Measurements from ENCODE around the gene ENPP3. TPM values are rescaled to one million over a fixed set of nuclear protein-coding genes. Genes with fewer than 3 reads are reported as not detected.

Gene ENPP3
- total RNA-seq, 1 experiment from 2014 or later: 0.15 TPM

- Mint-ChIP-seq H3K4me3 (no peak overlapping the region), H3K4me1 (peaks cover 9 to 10% of the 10 kb centered on the region in 2 experiments), H3K27me3 (ENCODE audit: low read depth) (no peaks in the 10 kb centered on the region; the same call in none of the 2 replicates), H3K9me3 (peaks cover 7 to 8% of the 10 kb centered on the region in 2 experiments; a peak in 3 of 5 replicates), H3K27ac (no peak overlapping the region), H3K36me3 (ENCODE audit: insufficient read depth in 1 of 3, low read depth in 3 of 3) (peaks cover 0 to 2% (median 0%) of the 10 kb centered on the region in 3 experiments; a peak in 3 of 7 replicates)
- no peak for TF ChIP-seq CTCF (conservative IDR thresholded peaks at IDR 0.05)
- Histone ChIP-seq H3K4me2 (ENCODE audit: insufficient read depth, insufficient read length, low read length) (no peak overlapping the region), H3K23me2 (ENCODE audit: insufficient read length, low read depth, low read length, poor library complexity, severe bottlenecking) (no peaks in the 10 kb centered on the region), H3K79me2 (ENCODE audit: insufficient read depth, low read length) (no peaks in the 10 kb centered on the region), H2BK12ac (ENCODE audit: insufficient read length, low read depth, low read length) (no peak overlapping the region), H3K79me1 (ENCODE audit: insufficient read depth, low read depth, low read length, poor library complexity, severe bottlenecking) (no peaks in the 10 kb centered on the region), H3K56ac (ENCODE audit: insufficient read length, low read depth, low read length) (no peak overlapping the region), H2AFZ (ENCODE audit: low read length) (no peak overlapping the region), H3K27ac (ENCODE audit: insufficient read length, low read depth, low read length) (no peak overlapping the region), H4K5ac (ENCODE audit: insufficient read length, low read depth, low read length) (no peak overlapping the region), H3K14ac (ENCODE audit: insufficient read depth, low read length) (no peak overlapping the region), H2BK5ac (ENCODE audit: insufficient read length, low read length) (no peak overlapping the region), H2BK20ac (ENCODE audit: low read depth, low read length, poor library complexity, severe bottlenecking) (no peak overlapping the region), H3K9ac (ENCODE audit: extremely low read depth, insufficient read length, low read length) (no peak overlapping the region), H4K8ac (replicated peaks; ENCODE audit: insufficient read length, low read depth, low read length) (no peak overlapping the region), H3K27me3 (ENCODE audit: insufficient read depth, low read length) (no peaks in the 10 kb centered on the region), H3K4ac (ENCODE audit: low read depth, low read length) (no peak overlapping the region), H3K23ac (ENCODE audit: insufficient read length, low read depth, low read length) (no peak overlapping the region), H4K91ac (ENCODE audit: insufficient read length, low read depth, low read length) (no peak overlapping the region), H2BK120ac (ENCODE audit: low read depth, low read length, poor library complexity, severe bottlenecking) (no peak overlapping the region), H4K20me1 (ENCODE audit: control insufficient read depth, insufficient read depth, insufficient read length) (no peaks in the 10 kb centered on the region), H3T11ph (ENCODE audit: low read length) (no peak overlapping the region), H2AK5ac (ENCODE audit: insufficient read length, low read length) (no peak overlapping the region), H2BK15ac (ENCODE audit: low read depth, low read length) (no peak overlapping the region), H3K9me3 (ENCODE audit: control insufficient read depth, low read depth, low read length) (no peaks in the 10 kb centered on the region), H3K18ac (ENCODE audit: insufficient read length, low read depth, low read length) (no peak overlapping the region), H3K4me1 (ENCODE audit: insufficient read depth, low read length) (no peaks in the 10 kb centered on the region; the same call in 1 of the 2 replicates)
- DNase-seq: no peak
- WGBS (ENCODE audit: extremely low coverage, insufficient read length, low lambda C conversion rate): no CpG with 5 or more reads among the region's 2 CpGs
These were observed 87.0 kb downstream of the ENPP3 start for GRCh38 chr6:131724114-131724513.

All from H9 (cell line).